Transverse colon (tissue), 4 donors: ENCODE data around the gene FCGBP.

ENCODE experiments used
- CTCF ChIP-seq, 5 experiments: fragments of 200-600 bp in 3 of 5; fragments of 450-650 bp in 2 of 5; sonication (generic) in 3 of 5; IDR thresholded peaks; 1 replicate in 2 of 5; 2 replicates in 3 of 5; pipeline ENCODE4 v1.5.1; 2016 to 2017; ENCODE audit warnings: antibody characterized with exemption in 5 of 5, inconsistent platforms in 3 of 5, mild to moderate bottlenecking in 2 of 5, moderate library complexity in 1 of 5
- EP300 ChIP-seq: sonication (generic); formaldehyde crosslinking; IDR thresholded peaks from one replicate; pipeline ENCODE4 v1.6.1; 2017; ENCODE audit warnings: antibody characterized with exemption, low read depth
- POLR2A ChIP-seq: fragments of 450-650 bp; IDR thresholded peaks from one replicate; pipeline ENCODE4 v1.6.1; 2016; ENCODE audit warnings: antibody characterized with exemption, mild to moderate bottlenecking, moderate library complexity
- POLR2AphosphoS5 ChIP-seq, 3 donors: sonication (generic); formaldehyde crosslinking; IDR thresholded peaks; one replicate each; pipeline ENCODE4 v1.6.1; 2016; ENCODE audit warnings: antibody characterized with exemption in 3 of 3

- TF ChIP-seq CTCF (IDR thresholded peaks at IDR 0.05) = no peak
- TF ChIP-seq EP300 = no peak
- no peak for TF ChIP-seq POLR2A
- no peak for TF ChIP-seq POLR2AphosphoS5 (IDR thresholded peaks at IDR 0.05)
Observed at GRCh38 chr19:39970425-39970674, 35.9 kb upstream of the FCGBP start.
